Measurements from ENCODE around the gene KLHL21.

DNA sequence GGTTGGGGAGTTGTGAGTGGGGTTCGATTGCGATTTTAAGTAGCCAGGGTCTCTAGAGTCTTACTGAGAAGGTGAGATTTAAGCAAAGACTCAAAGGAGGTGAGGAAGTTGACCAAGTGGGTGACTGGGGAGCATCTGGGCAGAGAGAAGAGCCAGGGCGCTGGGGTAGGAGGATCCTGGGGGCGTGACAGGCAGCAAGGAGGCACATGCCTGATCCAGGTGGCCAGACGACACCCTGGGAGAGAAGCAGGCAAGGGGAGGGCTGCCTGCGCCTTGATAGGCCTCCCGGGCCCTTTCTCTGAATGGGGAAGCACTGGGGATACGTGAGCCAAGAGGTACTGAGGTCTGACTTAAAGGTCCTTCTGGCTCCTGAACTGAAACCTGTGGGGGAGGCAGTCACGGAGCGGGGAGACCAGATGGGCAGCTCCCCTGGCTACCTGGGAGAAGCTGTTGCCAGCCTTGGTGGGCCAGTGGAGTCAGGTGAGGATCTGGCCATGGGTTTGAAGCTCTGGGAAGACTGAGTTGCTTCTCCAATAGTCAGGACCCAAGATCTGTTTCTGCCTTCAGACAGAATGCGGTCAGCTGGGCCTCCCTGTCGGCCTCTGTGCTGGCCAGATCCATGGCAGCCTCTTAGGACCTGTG lies 17.5 kb downstream of the KLHL21 start:
- TF ChIP-seq, protein P1, sequence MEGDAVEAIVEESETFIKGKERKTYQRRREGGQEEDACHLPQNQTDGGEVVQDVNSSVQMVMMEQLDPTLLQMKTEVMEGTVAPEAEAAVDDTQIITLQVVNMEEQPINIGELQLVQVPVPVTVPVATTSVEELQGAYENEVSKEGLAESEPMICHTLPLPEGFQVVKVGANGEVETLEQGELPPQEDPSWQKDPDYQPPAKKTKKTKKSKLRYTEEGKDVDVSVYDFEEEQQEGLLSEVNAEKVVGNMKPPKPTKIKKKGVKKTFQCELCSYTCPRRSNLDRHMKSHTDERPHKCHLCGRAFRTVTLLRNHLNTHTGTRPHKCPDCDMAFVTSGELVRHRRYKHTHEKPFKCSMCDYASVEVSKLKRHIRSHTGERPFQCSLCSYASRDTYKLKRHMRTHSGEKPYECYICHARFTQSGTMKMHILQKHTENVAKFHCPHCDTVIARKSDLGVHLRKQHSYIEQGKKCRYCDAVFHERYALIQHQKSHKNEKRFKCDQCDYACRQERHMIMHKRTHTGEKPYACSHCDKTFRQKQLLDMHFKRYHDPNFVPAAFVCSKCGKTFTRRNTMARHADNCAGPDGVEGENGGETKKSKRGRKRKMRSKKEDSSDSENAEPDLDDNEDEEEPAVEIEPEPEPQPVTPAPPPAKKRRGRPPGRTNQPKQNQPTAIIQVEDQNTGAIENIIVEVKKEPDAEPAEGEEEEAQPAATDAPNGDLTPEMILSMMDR (IDR thresholded peaks at IDR 0.05; ENCODE audit: insufficient read depth, low read length, poor library complexity, severe bottlenecking), result no peak
- no peak for TF ChIP-seq EZH2phosphoT487 (conservative IDR thresholded peaks at IDR 0.05; ENCODE audit: low read length)
